Fibroblast of the aortic adventitia (primary cell): ENCODE data around the gene KRTAP12-3. TPM values are rescaled to one million over a fixed set of nuclear protein-coding genes. Genes with fewer than 3 reads are reported as not detected.

Experiments
- DNase-seq: peaks from one replicate; pipeline ENCODE4 v3.0.0-alpha.2; 2010; ENCODE audit warnings: low read depth
- H3K4me3 ChIP-seq: 2 replicates; pipeline ENCODE4 v1.5.1; 2011; ENCODE audit warnings: low read depth, mild to moderate bottlenecking, control low read depth, low read length, moderate library complexity
- total RNA-seq: library from RNA; depleted of rRNA; stranded (reverse); fragments of >200 nt; gene quantifications from 2 replicates; pipeline ENCODE4 v1.2.3, GENCODE V29; 2012; ENCODE audit warnings: low replicate concordance
- TF ChIP-seq, protein P1 (sequence below): IDR thresholded peaks from 2 replicates; pipeline ENCODE4 v1.5.1; 2011; ENCODE audit warnings: mild to moderate bottlenecking, low read length, control low read depth, inconsistent platforms; ENCODE audit not compliant: insufficient read depth

The KRTAP12-3 gene
- total RNA-seq, 1 donor = not detected

DNA sequence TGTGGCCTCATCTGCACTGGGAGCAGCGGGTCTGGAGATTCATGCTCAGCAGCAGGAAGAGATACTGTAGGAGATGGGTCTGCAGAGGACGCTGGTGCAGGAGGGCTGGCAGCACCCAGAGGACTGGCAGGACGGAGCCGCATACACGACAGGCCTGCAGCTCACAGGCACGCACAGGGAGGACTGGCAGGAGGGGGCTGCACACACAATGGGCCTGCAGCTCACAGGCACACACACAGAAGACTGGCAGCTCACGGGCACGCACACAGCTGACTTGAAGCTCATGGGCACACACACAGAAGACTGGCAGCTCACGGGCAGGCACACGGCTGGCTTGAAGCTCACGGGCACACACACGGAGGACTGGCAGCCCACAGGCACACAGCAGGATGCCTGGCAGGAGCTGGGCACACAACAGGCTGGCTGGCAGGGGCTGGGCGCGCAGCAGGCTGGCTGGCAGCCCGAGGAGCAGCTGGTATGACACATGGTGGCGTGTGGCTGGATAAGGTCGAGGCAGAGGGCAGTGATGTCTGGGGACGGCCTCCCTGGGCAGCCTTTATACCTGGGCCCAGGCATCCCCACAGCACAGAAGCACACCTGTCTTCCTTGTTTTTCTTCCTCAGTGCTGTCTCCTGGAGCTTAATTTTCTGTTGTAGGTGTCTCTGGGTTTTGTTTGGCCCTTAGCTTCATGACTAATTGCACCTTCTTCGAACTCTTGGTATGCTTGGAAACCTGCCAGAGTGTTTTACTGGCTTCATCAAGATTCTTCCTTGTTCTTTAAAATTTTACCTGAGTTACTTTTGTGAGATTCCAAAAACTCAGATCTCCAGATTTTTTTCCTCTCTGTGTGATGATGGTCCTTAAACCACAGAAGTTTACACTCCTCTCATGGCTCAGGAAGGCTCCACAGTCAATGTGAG is 8.9 kb downstream of the KRTAP12-3 start, which contains the start of gene KRTAP12-2:
Gene KRTAP12-2, minus strand, starts transcription at position 527 of the 920 bp plus-strand sequence. Its CDS starts 41 bp downstream, at position 486.
- H3K4me3 ChIP-seq = no peak within 1 kb of the TSS
- TF ChIP-seq, protein P1, sequence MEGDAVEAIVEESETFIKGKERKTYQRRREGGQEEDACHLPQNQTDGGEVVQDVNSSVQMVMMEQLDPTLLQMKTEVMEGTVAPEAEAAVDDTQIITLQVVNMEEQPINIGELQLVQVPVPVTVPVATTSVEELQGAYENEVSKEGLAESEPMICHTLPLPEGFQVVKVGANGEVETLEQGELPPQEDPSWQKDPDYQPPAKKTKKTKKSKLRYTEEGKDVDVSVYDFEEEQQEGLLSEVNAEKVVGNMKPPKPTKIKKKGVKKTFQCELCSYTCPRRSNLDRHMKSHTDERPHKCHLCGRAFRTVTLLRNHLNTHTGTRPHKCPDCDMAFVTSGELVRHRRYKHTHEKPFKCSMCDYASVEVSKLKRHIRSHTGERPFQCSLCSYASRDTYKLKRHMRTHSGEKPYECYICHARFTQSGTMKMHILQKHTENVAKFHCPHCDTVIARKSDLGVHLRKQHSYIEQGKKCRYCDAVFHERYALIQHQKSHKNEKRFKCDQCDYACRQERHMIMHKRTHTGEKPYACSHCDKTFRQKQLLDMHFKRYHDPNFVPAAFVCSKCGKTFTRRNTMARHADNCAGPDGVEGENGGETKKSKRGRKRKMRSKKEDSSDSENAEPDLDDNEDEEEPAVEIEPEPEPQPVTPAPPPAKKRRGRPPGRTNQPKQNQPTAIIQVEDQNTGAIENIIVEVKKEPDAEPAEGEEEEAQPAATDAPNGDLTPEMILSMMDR = no peak
- no peak for DNase-seq

DNA sequence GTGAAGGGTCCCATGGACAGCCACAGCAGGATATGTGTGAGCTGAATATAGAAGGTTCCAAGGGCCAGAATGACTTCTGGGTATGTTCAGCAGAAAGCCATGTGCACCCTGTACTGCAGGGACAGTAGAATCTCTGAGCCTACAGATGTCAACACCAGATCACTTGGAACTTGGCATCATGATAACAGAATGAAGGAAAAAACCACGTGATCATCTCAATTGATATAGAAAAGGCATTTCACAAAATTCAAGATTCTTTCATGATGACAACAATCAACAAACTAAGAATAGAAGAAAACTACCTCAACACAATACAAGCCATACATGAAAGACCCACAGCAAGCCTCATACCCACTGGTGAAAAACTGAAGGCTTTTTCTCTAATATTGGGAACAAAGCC is 9.9 kb downstream of the KRTAP12-3 start:
- no peak overlapping the region for H3K4me3 ChIP-seq
- DNase-seq = no peak
- TF ChIP-seq, protein P1 = no peak

DNA sequence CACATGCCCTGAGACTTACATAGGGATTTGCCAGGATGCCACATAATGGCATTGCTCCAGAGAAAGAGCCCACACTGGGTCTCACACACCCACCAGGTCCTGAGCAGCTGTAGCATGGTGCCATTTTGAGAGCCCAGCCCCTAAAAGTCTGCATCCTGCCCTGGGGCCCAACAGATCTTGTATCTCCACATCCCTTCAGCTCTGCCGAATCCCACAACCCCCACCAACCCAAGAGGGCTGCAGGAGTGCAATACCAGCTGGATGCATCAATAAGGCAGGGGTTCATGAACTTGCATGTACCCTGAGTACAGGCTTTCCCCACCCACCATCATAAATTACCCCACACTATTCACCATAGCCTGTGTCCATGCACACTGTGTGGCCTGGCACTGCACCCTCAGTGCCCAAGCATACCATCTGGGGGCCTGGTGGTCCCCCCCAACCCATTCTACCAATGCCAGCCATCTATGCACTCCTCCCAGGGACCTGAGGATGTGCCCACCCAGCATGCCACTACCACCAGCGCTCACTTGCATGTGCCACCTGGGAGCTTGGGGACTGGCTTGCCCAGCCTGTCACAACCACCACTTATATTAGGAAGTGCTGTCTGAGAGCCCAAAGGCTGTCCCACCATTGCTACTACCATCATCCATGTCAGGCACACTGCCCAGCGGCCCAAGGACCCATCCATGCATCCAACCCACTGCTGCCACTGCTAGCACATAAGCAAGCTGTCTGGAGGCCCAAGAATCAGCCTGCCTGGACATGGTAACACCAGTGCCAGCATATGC is 13.1 kb downstream of the KRTAP12-3 start:
- H3K4me3 ChIP-seq = no peak overlapping the region
- DNase-seq = no peak
- TF ChIP-seq, protein P1 = no peak

DNA sequence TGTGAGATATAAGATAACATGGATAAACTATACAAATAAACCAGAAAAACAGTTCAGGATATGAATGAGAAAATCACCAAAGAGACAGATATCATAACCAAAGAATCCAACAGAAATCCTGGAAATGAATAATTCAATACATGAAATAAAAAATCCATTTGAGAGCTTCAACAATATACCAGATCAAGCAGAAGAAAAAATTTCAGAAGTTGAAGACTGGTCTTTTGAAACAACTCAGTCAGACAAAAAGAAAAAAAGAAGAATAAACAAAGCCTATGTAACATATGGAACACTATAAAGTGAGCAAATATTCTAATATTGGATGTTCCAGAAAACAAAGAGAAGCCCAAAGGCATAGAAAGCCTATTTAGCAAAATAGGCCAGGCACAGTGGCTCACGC is 14.2 kb downstream of the KRTAP12-3 start:
- no peak for DNase-seq
- TF ChIP-seq, protein P1 = no peak
- H3K4me3 ChIP-seq = no peak overlapping the region

DNA sequence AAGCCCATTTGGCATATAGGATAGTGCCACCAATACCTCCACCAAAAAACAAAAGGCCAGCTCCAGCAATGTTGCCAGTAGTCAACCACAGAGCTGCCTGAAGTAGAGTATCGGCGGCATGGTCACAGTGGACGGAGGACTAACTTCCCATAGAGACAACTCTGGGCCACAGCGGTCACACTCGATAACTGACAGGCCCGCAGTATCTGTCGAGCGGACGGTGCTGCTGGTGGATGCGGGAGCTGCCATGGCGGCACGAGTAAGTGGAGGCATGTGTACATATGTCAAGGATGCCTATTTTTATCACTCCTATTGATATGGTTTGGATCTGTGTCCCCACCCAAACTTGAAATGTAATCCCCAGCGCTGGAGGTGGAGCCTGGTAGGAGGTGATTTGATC is 20.1 kb downstream of the KRTAP12-3 start:
- no peak for DNase-seq
- no peak overlapping the region for H3K4me3 ChIP-seq

DNA sequence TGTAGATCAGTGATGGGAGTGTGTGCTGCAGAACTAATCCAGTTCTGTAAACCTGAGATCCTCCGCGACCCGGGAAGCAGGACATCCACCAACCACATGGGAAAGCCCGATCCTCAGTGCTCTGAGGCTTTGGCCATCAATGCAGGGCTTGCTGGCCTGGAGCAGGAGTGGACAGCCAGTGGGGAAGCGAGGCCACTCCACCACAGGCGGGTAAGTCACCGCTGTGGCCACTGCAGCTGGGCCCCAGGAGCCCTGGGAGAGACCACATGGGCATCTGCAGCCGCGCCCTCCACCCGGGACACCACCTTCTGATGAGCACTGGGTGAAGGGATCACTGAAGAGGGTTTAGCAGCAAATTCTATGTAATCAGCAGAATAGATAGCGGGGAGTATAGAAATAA is 23.4 kb downstream of the KRTAP12-3 start:
- TF ChIP-seq, protein P1 = no peak

More for the DNA sequence above, 20.1 kb downstream of the KRTAP12-3 start:
- TF ChIP-seq, protein P1 = no peak

More for the DNA sequence above, 23.4 kb downstream of the KRTAP12-3 start:
- DNase-seq = no peak
- H3K4me3 ChIP-seq = no peak overlapping the region
